Measurements from ENCODE around the gene TTPAL.

DNA sequence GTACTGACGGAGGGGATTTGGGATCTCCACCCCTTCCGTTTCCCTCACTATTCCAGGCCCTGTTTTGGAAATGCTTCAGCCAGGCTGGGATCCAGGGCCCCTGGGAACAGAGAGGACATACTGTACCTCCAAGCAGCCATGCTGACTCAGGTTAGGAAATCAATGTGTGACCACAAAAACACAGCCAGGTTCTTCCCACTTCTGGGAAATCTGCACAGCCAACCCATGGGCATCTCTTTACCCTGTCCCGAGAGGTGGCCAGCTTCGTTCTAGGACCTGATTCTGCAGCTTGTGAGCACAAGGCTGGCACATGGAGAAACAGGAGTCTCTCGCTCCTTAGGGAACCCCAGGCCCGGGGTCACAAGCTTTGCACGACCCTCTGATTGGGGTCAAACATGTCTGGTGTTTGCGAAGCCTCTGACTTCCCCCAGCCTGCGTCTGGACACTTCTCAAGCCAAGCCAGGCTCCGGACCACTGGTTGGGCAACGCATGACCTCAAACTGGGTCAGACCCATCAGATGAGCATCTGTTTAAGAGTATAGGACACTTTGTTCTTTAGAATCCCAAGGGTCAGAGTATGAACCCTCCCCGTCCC lies 8.3 kb upstream of the TTPAL start:
- TF ChIP-seq, protein P1, sequence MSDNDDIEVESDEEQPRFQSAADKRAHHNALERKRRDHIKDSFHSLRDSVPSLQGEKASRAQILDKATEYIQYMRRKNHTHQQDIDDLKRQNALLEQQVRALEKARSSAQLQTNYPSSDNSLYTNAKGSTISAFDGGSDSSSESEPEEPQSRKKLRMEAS (IDR thresholded peaks at IDR 0.05; ENCODE audit: low read depth) = no peak
- TF ChIP-seq JUND (IDR thresholded peaks at IDR 0.05) (no peak), YY1 (IDR thresholded peaks at IDR 0.05; ENCODE audit: low read depth) (no peak), TAF1 (IDR thresholded peaks at IDR 0.05; ENCODE audit: borderline replicate concordance, low read depth, low read length) (no peak), RAD21 (IDR thresholded peaks at IDR 0.05; ENCODE audit: low read length) (no peak), NFIC (IDR thresholded peaks at IDR 0.05; ENCODE audit: borderline replicate concordance) (no peak)
- TF ChIP-seq, protein P2, sequence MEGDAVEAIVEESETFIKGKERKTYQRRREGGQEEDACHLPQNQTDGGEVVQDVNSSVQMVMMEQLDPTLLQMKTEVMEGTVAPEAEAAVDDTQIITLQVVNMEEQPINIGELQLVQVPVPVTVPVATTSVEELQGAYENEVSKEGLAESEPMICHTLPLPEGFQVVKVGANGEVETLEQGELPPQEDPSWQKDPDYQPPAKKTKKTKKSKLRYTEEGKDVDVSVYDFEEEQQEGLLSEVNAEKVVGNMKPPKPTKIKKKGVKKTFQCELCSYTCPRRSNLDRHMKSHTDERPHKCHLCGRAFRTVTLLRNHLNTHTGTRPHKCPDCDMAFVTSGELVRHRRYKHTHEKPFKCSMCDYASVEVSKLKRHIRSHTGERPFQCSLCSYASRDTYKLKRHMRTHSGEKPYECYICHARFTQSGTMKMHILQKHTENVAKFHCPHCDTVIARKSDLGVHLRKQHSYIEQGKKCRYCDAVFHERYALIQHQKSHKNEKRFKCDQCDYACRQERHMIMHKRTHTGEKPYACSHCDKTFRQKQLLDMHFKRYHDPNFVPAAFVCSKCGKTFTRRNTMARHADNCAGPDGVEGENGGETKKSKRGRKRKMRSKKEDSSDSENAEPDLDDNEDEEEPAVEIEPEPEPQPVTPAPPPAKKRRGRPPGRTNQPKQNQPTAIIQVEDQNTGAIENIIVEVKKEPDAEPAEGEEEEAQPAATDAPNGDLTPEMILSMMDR (IDR thresholded peaks at IDR 0.05) = no peak
- TF ChIP-seq, protein P3, sequence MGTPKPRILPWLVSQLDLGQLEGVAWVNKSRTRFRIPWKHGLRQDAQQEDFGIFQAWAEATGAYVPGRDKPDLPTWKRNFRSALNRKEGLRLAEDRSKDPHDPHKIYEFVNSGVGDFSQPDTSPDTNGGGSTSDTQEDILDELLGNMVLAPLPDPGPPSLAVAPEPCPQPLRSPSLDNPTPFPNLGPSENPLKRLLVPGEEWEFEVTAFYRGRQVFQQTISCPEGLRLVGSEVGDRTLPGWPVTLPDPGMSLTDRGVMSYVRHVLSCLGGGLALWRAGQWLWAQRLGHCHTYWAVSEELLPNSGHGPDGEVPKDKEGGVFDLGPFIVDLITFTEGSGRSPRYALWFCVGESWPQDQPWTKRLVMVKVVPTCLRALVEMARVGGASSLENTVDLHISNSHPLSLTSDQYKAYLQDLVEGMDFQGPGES (IDR thresholded peaks at IDR 0.05; ENCODE audit: low read depth, low read length) = no peak
- TF ChIP-seq, protein P4, sequence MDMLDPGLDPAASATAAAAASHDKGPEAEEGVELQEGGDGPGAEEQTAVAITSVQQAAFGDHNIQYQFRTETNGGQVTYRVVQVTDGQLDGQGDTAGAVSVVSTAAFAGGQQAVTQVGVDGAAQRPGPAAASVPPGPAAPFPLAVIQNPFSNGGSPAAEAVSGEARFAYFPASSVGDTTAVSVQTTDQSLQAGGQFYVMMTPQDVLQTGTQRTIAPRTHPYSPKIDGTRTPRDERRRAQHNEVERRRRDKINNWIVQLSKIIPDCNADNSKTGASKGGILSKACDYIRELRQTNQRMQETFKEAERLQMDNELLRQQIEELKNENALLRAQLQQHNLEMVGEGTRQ (IDR thresholded peaks at IDR 0.05; ENCODE audit: borderline replicate concordance, low read depth, low read length) = no peak
- TF ChIP-seq, protein P5, sequence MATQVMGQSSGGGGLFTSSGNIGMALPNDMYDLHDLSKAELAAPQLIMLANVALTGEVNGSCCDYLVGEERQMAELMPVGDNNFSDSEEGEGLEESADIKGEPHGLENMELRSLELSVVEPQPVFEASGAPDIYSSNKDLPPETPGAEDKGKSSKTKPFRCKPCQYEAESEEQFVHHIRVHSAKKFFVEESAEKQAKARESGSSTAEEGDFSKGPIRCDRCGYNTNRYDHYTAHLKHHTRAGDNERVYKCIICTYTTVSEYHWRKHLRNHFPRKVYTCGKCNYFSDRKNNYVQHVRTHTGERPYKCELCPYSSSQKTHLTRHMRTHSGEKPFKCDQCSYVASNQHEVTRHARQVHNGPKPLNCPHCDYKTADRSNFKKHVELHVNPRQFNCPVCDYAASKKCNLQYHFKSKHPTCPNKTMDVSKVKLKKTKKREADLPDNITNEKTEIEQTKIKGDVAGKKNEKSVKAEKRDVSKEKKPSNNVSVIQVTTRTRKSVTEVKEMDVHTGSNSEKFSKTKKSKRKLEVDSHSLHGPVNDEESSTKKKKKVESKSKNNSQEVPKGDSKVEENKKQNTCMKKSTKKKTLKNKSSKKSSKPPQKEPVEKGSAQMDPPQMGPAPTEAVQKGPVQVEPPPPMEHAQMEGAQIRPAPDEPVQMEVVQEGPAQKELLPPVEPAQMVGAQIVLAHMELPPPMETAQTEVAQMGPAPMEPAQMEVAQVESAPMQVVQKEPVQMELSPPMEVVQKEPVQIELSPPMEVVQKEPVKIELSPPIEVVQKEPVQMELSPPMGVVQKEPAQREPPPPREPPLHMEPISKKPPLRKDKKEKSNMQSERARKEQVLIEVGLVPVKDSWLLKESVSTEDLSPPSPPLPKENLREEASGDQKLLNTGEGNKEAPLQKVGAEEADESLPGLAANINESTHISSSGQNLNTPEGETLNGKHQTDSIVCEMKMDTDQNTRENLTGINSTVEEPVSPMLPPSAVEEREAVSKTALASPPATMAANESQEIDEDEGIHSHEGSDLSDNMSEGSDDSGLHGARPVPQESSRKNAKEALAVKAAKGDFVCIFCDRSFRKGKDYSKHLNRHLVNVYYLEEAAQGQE (IDR thresholded peaks at IDR 0.05; ENCODE audit: low read depth, low read length) = no peak
